Subcutaneous abdominal adipose tissue (tissue), 5 donors: ENCODE results near the gene NFRKB.

Source experiments
- H3K27ac ChIP-seq: one replicate; pipeline ENCODE4 v1.7.0; 2013; ENCODE audit warnings: low read depth, mild to moderate bottlenecking, inconsistent platforms, low read length, moderate library complexity
- H3K27me3 ChIP-seq, 5 donors: one replicate each; pipeline ENCODE4 v1.7.0; 2013; ENCODE audit warnings: low read length in 5 of 5, inconsistent platforms in 1 of 5; ENCODE audit not compliant: control insufficient read depth in 5 of 5, insufficient read depth in 4 of 5
- H3K36me3 ChIP-seq, 5 donors: one replicate each; pipeline ENCODE4 v1.7.0; 2013; ENCODE audit warnings: low read length in 5 of 5; ENCODE audit not compliant: control insufficient read depth in 5 of 5, insufficient read depth in 5 of 5
- H3K4me1 ChIP-seq, 5 donors: one replicate each; pipeline ENCODE4 v1.7.0; 2013; ENCODE audit warnings: low read length in 5 of 5, mild to moderate bottlenecking in 3 of 5, moderate library complexity in 1 of 5; ENCODE audit not compliant: control insufficient read depth in 5 of 5, insufficient read depth in 5 of 5
- H3K4me3 ChIP-seq, 5 donors: one replicate each; pipeline ENCODE4 v1.7.0; 2013; ENCODE audit warnings: low read length in 5 of 5, low read depth in 1 of 5
- H3K9ac ChIP-seq, 5 donors: one replicate each; pipeline ENCODE4 v1.7.0; 2013; ENCODE audit warnings: low read length in 5 of 5, mild to moderate bottlenecking in 4 of 5, moderate library complexity in 3 of 5
- H3K9me3 ChIP-seq, 5 donors: one replicate each; pipeline ENCODE4 v1.7.0; 2013; ENCODE audit warnings: low read length in 5 of 5; ENCODE audit not compliant: control insufficient read depth in 5 of 5
- donor health status: healthy.
- donor health status: healthy.
- donor health status: healthy.
- donor health status: healthy.
- donor health status: healthy.

NFRKB gene

DNA sequence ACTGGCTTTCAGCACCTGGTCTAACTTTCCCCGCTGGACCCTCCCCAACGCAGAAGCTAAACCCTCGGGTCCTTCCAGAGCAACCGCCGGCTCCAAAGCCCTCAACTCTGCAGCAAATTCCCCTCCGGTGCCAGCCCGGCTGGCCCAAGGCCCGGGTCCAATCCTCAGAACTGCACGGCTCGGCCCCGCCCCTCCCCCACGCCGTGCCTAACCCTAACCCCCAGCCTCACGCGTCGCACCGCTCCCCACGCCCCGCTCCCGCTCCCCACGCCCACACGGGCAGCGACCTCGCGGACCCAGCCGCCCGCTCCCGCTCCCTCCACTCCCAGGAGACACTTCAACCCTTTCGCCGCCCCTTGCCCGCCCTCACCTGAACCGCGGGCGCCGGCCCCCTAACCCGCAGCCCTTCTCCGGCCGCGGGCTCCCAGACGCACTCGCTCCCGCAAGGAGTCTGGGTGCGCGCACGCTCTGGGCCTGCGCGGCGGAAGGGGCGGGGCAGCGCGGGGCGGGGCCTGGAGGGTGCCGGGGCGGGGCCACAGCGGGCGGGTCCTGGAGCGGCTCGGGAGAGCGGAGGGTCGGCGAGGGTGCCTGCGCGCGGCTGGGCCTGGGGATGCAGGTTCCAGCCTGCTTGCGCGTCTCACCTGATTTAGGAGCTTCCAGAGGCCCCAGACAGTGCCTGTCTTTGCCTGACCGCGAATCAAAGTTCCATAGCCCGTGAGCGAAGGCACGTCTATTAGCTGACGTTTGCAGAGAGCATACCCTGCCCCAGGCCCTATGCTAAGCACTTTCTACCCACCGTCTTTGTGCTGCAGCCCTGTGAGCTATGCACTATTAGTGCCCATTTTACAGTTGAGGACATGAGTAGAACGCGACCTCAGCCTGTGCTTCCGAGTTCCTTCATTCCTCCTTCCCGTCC is at the start of gene NFRKB:
TSS of gene NFRKB (minus strand) at position 453 of the 916 bp plus-strand sequence. CDS start 2,729 bp downstream, outside the sequence.
- Histone ChIP-seq H3K36me3 (peaks cover 5 to 19% (median 15%) of the 10 kb centered on the region in 5 donors), H3K4me3 (peak within 1 kb of the TSS; percentile 80 to 98 (median 95)), H3K27me3 (no peaks in the 10 kb centered on the region), H3K9me3 (no peaks in the 10 kb centered on the region), H3K4me1 (peaks cover 4 to 21% (median 18%) of the 10 kb centered on the region in 5 donors), H3K9ac (peak within 1 kb of the TSS; percentile 71 to 93 (median 86)), H3K27ac (peak within 1 kb of the TSS; percentile 65)

DNA sequence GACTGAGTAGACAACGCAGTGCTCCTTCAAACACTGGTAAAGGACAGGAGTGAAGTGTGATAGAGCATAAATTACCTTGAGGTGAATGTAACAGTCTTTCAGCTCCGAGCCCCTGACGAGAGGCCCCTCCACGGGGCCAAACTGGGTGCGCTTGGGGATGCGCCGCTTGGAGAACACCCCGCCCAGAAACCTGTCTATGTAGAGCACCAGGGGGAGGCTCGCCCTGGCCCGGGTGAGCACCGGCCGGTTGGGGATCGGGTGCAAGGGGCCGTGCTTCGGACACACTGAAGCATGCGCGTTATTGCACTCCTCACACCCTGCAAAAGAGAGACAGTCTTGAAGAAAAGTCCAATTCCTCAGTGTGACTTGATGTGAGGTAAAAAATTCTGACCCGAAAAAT is 49.3 kb upstream of the NFRKB start:
- Histone ChIP-seq H3K4me1 (peaks cover 0 to under 1% (median 0%) of the 10 kb centered on the region in 5 donors), H3K36me3 (peaks cover 0 to 28% (median 20%) of the 10 kb centered on the region in 5 donors), H3K9ac (no peak overlapping the region), H3K9me3 (no peaks in the 10 kb centered on the region), H3K27me3 (no peaks in the 10 kb centered on the region), H3K27ac (no peak overlapping the region), H3K4me3 (no peak overlapping the region)

DNA sequence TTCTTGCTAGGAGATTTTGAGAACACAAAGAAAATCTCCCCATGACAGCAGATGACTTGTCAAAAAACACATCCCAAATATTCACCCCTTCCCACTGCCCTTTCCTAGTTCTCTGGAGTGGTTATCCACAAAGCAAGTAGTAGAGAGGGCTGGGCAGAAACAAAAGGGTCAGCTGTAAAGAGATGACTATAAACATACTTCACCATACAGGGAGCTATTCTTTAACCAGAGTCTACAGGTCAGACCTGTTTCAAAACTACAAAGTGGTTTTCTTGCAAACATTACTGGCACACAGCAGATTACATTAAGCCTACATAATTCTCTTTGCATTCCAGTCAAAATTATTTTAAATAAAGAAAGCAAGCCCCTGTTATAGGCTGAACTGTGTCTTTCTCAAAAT is 47.7 kb upstream of the NFRKB start:
- no peak overlapping the region for H3K27ac ChIP-seq
- peaks cover 0 to 30% (median 20%) of the 10 kb centered on the region in 5 donors for H3K36me3 ChIP-seq
- peaks cover 0 to 7% (median 0%) of the 10 kb centered on the region in 5 donors for H3K4me1 ChIP-seq

DNA sequence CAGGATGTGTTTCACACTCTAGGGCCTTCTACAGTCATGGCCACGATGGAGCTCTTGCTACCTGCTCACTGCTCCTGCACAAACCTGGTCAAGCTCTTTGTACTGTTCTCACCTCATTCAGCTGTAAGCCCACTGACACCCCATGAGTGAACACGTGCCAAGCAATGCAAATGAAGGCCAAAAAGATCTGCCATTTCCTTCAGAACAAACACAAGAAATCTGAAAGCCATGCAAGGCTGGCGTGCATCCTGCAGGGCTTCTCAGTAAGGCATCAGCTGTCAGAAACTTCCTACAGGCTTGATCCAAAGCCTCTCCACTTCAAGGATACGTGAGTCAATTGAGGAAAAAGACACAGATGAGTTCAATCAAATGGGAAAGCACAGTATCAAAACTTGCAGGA is 44.1 kb upstream of the NFRKB start:
- Histone ChIP-seq H3K4me1 (peaks cover 0 to 7% (median 0%) of the 10 kb centered on the region in 5 donors), H3K27me3 (no peaks in the 10 kb centered on the region), H3K4me3 (no peak overlapping the region), H3K9ac (no peak overlapping the region), H3K27ac (no peak overlapping the region), H3K36me3 (peaks cover 4 to 13% (median 10%) of the 10 kb centered on the region in 5 donors), H3K9me3 (no peaks in the 10 kb centered on the region)

More for the DNA sequence above, 47.7 kb upstream of the NFRKB start:
- no peak overlapping the region for H3K9ac ChIP-seq
- no peaks in the 10 kb centered on the region for H3K27me3 ChIP-seq
- H3K4me3 ChIP-seq: no peak overlapping the region
- no peaks in the 10 kb centered on the region for H3K9me3 ChIP-seq

DNA sequence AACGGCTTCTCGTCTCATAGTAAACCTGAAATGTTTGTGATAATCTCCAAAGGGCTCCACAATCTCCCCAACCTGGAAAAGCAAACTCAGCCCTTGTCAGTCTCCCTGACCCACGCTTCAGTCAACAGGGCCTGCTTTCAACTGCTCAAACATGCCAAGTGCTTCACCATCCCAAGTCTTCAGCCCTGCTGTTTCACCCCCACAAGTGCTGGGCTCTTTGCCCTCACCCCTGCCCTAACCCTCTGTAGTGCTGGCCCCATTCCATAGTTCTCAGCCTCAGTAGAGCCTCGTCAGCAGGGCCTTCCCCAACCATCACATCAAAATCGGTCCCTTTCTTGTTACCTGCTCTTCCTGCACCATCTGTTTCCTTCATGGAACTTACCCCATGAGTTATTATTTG is 43.4 kb upstream of the NFRKB start:
- no peak overlapping the region for H3K9ac ChIP-seq
- H3K4me3 ChIP-seq: no peak overlapping the region
- peaks cover 0 to 7% (median 0%) of the 10 kb centered on the region in 5 donors for H3K4me1 ChIP-seq
- peaks cover 9 to 17% (median 13%) of the 10 kb centered on the region in 5 donors for H3K36me3 ChIP-seq
- no peaks in the 10 kb centered on the region for H3K9me3 ChIP-seq
- no peaks in the 10 kb centered on the region for H3K27me3 ChIP-seq
- no peak overlapping the region for H3K27ac ChIP-seq

DNA sequence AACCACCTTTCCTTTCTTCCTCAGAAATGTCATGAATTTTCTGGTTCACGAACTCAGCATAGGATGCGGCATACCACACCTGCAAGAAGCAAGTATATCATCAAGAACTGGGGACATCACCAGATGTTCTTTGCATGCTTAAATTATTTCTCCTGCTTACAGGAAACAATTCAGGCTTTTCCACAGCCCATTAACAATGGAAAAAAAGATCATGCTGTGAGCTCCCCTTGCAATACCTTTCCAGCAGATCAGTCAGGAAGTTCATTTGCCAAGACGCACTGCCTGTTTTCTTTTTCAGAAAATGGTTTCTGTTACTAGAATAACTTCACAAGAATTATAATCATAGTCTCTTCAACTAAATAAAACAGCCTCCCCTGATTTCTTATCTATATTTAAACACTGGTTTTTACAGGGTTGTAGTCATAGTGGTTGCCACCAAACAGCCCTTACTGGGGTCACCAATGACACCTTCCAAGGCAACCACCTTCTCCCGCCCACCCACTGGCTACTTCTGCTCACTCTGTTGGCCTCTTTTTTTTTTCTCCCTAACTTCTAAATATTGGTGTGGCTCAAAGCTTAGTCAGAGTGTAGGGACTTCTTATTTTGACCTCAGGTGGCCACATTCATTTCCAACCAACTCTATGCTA is 42.3 kb upstream of the NFRKB start:
- Histone ChIP-seq H3K9me3 (no peaks in the 10 kb centered on the region), H3K36me3 (peaks cover 9 to 19% (median 15%) of the 10 kb centered on the region in 5 donors), H3K4me1 (peaks cover 0 to 7% (median 0%) of the 10 kb centered on the region in 5 donors), H3K9ac (no peak overlapping the region), H3K27me3 (no peaks in the 10 kb centered on the region), H3K27ac (no peak overlapping the region), H3K4me3 (no peak overlapping the region)

DNA sequence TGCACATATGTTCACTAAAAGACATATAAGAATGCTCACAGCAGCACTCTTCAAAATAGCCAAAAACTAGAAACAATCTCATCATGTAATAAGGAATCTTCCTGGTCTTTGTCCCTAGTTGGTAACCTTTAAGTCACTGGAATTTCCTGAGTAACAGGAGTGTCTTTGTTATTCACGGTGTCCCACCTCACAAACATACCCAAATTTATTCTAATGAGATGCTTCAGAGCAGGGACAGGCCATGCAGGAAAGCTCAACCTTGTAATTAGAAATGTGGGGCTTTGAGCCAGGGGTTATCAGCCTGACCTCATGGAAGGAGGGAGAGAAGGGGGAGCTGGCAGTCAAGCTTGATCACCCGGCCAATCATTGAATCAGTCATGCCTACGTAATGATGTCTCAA is 40.3 kb upstream of the NFRKB start:
- Histone ChIP-seq H3K9me3 (no peaks in the 10 kb centered on the region), H3K4me3 (no peak overlapping the region), H3K4me1 (peaks cover 0 to 7% (median 0%) of the 10 kb centered on the region in 5 donors), H3K27me3 (no peaks in the 10 kb centered on the region), H3K9ac (no peak overlapping the region), H3K36me3 (peaks cover 8 to 15% (median 10%) of the 10 kb centered on the region in 5 donors), H3K27ac (no peak overlapping the region)

DNA sequence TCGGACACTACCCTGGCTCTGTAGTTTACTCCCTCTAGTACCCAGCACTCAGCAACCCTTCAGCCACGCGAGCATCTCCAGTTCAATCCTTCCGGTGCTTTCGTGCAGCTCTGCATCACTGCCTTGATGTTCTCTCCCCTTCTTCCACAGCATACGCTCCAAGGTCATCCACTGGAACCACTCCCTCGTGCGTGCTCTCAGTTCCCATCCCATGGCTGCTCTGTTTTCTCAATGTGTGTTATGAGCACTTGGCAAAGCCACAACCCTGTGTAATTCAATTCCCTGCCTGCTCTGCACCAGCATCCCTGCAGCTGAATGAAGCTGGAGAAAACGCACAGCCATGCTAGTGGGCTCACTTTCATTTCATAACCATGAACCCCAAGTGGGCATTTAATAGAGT is 38.5 kb upstream of the NFRKB start:
- peaks cover 18 to 27% (median 20%) of the 10 kb centered on the region in 5 donors for H3K36me3 ChIP-seq
- H3K9ac ChIP-seq: no peak overlapping the region
- H3K4me1 ChIP-seq: peaks cover 0 to 7% (median 0%) of the 10 kb centered on the region in 5 donors
- no peak overlapping the region for H3K27ac ChIP-seq
- H3K4me3 ChIP-seq: no peak overlapping the region
- no peaks in the 10 kb centered on the region for H3K27me3 ChIP-seq
- no peaks in the 10 kb centered on the region for H3K9me3 ChIP-seq

DNA sequence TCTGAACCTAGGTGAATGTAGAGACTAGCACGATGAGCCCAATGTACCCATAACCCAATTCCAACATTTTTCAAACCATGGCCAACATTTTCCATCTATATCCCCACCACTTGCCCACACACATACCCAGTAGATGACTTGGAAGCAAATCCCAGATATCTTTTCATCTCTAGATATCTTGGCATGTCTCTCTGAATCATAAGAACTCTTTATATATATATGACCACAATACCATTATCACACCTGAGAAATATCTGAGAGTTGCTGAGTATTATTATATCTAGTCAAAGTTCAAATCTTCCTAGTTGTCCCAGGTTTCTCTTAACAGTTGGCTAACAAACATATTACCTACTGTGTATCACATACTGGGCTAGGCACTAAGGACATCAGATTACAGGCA is 37.9 kb upstream of the NFRKB start:
- Histone ChIP-seq H3K4me1 (peaks cover 0 to under 1% (median 0%) of the 10 kb centered on the region in 5 donors), H3K9ac (no peak overlapping the region), H3K9me3 (no peaks in the 10 kb centered on the region), H3K36me3 (peaks cover 18 to 27% (median 21%) of the 10 kb centered on the region in 5 donors), H3K27me3 (no peaks in the 10 kb centered on the region), H3K27ac (no peak overlapping the region), H3K4me3 (no peak overlapping the region)
